NCI-H1048 (cell line): ENCODE results near the gene RAPGEF2.
"Not testable (repeated sequence)": the region's sequence is repeated elsewhere in the genome, so short reads cannot be mapped to it uniquely, and the experiment has no call there.

ENCODE experiments used
- DNase-seq: peaks from one replicate; lab custom pipeline; 2025; lab: John Stamatoyannopoulos, UW

The RAPGEF2 gene

DNA sequence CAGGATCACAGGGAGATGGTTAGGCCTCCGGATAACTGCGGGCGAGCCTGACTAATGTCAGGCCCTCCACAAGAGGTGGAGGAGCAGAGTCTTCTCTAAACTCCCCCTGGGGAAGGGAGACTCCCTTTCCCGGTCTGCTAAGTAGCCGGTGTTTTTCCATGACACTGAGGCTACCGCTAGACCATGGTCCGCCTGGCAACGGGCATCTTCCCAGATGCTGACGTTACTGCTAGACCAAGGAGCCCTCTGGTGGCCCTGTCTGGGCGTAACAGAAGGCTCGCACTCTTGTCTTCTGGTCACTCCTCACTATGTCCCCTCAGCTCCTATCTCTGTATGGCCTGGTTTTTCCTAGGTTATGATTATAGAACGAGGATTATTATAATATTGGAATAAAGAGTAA, 213.0 kb downstream of the RAPGEF2 start:
- DNase-seq = not testable (repeated sequence)

DNA sequence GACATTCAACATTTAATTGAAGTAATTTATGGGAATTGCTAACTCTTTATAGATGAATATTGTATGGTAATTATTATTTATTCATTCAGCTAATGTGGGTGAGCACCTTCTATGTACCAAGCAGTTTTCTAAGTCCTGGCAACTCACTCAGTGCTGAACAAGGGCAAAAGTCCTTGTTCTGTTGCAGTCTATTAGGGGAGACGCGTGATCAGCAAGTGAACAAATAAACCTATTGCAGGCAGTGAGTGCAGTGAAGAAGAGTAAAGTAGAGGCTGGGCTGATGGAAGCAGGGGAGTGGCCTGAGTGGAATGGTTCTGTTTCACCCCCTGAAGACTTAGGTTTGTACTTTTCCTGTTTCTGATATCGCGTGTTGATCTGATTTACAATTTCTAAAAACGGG, 214.3 kb downstream of the RAPGEF2 start:
- DNase-seq = no peak

DNA sequence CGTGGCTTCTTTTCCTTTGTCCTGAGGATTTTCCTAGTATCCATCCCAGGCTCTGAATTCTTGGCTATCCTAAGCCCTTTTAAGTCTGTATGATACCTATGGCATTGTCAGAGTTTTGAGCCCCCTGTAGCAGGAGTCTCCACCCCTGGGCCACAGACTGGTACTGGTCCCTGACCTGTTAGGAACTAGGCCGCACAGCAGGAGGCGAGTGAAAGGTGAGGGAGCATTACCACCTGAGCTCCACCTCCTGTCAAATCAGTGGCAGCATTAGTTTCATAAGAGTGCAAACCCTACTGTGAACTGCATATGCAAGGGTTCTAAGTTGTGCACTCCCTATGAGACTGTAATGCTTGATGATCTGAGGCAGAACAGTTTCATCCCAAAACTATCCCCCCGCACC, 216.1 kb downstream of the RAPGEF2 start:
- no peak for DNase-seq

DNA sequence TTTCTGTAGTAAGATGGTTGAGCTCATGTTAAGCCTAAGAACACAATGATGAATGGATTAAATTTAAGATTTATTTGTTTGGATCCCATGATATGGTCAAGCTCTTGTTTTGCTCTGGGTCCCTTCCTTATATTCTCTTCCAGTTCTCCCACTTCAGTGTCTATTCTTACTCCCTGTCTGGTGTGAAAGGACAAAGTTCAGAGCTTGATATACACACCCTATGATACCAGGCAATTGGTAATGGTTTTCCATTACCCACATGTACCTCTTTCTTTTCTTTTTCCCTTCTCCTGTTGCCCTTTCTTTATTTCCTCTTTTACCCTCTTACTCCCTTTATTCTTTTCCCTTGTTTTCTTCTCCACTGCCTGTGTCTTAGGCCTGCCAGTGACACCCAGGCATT, 223.6 kb downstream of the RAPGEF2 start:
- DNase-seq = no peak

DNA sequence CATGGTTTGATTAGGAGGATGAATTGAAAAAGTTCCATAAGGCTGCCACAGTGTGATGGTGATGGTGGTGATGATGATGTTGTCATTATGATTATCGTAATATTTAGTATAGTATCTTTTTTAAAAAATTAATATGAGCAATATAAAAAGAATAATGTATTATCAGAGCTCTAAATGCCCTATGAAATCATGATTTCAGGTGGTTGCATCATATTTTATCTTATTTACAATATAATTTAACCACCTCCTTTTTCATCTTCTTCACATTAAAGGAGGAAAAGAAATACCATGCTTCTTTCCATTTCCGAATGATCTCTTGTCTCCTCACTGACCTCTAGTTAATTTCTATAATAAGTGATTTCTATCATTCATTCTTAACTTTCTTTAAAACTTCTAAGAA, 225.9 kb downstream of the RAPGEF2 start:
- no peak for DNase-seq

DNA sequence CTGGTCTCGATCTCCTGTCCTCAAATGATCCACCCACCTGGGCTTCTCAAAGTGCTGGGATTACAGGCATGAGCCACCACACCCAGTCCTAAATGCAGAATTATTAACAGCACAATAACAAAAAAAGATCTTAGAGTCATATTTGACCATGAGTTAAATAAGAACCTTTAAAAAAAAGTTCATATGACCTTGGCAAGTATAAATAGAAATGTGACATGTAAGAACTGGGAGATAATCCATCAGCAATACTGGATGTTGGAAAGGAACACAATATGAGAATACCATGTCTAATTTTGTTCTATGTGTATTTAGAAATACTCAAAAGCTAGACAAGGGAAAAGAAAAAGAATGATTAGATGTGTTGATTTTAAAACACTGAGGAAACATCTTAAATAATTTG, 231.6 kb downstream of the RAPGEF2 start:
- DNase-seq = no peak

DNA sequence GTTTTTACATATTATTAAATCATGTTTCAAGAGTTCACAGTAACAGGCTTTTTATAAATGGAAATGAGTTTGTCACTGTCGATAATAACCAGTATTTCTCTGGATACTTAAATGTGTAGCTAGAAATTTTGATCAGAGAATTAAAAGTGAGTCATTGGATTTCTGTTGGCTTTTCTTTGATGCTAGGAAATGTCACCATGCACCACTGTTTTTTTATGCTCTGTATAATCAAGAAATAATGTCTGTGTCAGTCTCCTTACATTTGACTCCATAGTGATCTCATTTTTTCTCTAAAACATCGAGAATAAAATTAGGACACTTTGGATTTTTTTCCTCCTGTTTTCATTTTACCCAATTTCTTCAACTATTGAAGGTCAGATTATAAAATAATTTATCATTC, 234.2 kb downstream of the RAPGEF2 start:
- DNase-seq = no peak

DNA sequence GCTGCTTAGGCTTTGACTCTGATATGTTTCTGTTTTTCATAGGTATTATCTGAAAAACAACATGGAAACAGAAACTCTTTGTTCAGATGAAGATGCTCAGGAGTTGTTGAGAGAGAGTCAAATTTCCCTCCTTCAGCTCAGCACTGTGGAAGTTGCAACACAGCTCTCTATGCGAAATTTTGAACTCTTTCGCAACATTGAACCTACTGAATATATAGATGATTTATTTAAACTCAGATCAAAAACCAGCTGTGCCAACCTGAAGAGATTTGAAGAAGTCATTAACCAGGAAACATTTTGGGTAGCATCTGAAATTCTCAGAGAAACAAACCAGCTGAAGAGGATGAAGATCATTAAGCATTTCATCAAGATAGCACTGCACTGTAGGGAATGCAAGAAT, 238.6 kb downstream of the RAPGEF2 start:
- no peak for DNase-seq

DNA sequence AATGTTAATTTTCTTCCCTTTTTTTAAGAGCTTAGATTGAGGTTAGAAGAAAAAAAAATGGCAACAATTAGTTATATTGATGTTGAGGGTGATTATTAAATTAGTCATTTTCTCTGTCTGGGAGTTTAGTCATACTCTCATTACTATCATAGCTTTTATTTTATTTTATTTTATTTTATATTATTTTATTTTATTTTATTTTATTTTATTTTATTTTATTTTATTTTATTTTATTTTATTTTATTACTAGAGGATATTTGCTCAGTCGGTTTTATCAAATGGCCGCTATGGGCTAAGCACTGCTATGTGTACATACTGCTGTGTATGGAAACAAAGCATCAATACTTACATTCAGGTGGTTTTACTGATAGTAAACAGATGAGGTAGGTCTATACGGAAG, 239.5 kb downstream of the RAPGEF2 start:
- DNase-seq = no peak

DNA sequence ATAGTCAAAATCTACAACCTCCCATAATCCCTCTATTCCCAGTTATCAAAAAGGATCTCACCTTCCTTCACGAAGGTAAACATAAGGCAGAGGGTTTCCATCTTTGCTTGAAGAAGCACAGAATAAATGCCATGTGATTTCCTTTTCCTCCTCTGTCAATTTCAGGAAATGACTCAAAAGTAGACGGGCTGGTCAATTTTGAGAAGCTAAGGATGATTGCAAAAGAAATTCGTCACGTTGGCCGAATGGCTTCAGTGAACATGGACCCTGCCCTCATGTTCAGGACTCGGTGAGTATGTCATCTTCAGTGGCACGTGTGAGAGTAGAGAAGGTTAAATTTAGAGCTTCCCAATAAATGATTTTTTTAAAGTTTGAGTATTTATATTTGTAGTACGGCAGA, 240.2 kb downstream of the RAPGEF2 start:
- no peak for DNase-seq

DNA sequence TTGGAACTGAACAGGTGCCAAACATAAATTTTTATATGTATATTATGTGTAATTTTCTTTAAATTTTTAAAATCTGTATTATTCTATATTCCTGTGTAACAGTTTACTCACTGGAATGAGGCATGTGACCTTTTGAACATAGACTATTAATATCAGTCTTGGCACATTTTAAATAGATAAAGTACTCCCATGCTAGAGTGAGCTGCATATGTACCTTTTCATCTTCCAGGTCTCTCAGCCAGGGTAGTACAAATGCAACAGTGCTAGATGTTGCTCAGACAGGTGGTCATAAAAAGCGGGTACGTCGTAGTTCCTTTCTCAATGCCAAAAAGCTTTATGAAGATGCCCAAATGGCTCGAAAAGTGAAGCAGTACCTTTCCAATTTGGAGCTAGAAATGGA, 242.0 kb downstream of the RAPGEF2 start:
- DNase-seq = no peak

DNA sequence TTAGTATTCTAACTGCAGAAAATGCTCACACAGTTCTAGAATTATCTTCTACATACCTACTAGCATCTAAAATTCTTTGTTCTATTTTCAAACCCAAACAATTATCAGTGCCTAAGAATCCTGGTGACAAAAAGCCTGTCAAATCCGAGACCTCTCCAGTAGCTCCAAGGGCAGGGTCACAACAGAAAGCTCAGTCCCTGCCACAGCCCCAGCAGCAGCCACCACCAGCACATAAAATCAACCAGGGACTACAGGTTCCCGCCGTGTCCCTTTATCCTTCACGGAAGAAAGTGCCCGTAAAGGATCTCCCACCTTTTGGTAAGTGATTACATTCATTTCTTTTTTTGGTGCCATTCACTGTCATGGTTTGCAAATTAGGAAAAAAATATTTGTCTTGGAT, 243.8 kb downstream of the RAPGEF2 start:
- no peak for DNase-seq

DNA sequence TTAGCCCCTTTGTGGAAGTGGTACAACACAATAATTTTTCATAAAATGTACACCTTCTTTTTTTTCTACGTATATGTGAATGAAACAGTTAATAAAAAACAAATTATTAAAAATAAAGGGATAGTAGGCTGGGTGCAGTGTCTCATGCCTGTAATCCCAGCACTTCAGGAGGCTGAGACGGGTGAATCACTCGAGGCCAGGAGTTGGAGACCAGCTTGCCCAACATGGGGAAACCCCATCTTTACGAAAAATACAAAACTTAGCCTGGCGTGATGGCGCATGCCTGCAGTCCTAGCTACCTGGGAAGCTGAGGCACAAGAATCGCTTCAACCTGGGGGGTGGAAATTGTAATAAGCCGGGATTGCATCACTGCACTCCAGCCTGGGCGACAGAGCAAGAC, 244.9 kb downstream of the RAPGEF2 start:
- DNase-seq = no peak

DNA sequence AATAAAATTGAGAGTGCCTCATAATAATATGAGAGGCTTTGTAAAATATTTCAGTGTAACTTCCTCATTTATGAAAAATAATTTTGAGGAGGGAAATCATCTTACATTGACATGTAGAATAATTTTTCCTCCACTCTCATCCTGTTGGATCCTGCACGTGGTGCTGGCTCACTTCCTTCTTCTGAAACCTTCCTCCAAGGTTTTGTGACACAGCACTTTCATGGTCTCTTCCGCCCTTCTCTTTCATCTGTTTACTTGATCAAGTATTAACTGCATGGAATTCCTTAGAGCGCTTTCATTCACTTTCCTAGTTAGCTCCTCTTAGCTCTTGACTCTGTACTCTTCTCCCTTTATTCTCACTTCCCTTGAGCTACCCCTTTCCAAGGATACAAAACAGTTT, 246.5 kb downstream of the RAPGEF2 start:
- no peak for DNase-seq

DNA sequence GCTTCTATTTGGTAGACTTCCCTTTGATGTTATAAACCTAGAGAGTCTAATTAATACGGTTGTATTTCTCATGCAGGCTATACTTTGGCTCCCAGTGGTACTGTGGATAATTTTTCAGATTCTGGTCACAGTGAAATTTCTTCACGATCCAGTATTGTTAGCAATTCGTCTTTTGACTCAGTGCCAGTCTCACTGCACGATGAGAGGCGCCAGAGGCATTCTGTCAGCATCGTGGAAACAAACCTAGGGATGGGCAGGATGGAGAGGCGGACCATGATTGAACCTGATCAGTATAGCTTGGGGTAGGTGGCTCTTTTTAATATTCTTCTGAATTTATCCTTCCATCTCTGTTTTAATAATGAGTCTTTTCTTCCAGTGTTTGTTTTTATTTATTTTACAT, 249.7 kb downstream of the RAPGEF2 start:
- DNase-seq = no peak

DNA sequence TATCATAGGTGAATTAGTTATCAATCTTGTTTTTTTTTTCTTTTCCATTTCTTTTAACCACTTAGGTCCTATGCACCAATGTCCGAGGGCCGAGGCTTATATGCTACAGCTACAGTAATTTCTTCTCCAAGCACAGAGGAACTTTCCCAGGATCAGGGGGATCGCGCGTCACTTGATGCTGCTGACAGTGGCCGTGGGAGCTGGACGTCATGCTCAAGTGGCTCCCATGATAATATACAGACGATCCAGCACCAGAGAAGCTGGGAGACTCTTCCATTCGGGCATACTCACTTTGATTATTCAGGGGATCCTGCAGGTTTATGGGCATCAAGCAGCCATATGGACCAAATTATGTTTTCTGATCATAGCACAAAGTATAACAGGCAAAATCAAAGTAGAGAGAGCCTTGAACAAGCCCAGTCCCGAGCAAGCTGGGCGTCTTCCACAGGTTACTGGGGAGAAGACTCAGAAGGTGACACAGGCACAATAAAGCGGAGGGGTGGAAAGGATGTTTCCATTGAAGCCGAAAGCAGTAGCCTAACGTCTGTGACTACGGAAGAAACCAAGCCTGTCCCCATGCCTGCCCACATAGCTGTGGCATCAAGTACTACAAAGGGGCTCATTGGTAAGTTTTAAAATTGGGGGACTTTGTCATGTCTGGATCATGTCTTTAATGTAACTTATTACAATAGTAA, 250.7 kb downstream of the RAPGEF2 start:
- DNase-seq = no peak

DNA sequence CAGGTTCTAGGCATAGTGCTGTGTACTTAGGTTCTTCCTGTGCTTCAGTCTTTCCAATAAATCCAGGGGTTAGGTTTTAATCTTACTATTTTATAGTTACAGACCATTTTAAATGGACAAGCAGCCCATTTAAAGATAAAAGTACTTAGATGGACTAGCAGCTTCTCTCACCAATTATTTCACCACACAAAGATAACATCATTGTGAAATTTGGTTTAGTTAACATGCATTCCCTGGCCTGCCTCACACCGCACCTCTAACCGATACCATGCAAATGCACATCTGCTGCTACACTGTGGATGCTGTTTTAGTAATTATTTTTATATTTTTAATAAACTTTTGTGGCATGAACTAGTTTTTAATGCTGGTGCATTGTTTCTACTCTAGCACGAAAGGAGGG, 252.6 kb downstream of the RAPGEF2 start:
- DNase-seq = no peak

DNA sequence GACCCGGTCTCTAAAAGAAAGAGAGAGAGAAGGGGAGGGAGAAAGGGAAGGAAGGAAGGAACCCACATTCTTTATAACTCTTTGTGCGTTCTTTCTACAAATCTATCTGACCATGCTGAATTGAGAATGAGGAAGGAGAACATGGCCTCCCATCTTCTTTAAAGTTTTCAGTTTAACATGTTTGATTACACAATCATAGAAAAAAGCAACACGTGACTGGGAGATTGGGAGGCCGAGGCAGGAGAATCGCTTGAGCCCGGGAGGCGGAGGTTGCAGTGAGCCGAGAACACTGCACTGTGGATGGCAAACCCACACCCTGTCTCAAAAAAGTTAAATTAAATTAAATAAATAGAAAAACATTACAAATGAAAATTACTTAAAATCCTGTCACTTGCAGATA, 254.5 kb downstream of the RAPGEF2 start:
- no peak for DNase-seq

DNA sequence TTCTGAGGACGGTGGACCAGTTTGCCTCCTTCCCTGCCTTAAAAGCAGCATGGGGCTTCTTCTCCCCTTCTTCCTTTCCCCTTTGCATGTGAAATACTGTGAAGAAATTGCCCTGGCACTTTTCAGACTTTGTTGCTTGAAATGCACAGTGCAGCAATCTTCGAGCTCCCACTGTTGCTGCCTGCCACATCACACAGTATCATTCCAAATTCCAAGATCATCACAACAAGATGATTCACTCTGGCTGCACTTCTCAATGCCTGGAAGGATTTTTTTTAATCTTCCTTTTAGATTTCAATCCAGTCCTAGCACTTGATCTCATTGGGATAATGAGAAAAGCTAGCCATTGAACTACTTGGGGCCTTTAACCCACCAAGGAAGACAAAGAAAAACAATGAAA, 255.3 kb downstream of the RAPGEF2 start:
- DNase-seq = no peak

DNA sequence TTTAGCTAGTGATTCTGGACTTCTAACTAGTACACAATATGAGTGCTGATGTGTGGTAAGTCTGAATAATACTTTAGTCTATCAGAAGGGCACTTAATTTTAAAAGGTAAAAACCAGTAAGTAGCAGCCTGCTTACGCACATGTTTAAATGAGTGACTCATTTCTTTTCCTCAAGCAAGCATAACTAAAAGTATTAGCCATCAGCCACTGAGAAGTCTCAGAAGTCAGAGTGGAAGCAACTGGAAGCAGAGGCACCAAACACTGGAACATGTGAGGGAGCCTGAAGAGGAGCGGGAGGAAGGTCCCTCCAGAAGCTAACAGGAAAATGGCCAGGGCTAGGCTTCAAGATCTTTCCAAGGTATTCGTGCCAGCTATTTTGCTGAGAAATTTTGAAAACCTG, 257.7 kb downstream of the RAPGEF2 start:
- DNase-seq = no peak

DNA sequence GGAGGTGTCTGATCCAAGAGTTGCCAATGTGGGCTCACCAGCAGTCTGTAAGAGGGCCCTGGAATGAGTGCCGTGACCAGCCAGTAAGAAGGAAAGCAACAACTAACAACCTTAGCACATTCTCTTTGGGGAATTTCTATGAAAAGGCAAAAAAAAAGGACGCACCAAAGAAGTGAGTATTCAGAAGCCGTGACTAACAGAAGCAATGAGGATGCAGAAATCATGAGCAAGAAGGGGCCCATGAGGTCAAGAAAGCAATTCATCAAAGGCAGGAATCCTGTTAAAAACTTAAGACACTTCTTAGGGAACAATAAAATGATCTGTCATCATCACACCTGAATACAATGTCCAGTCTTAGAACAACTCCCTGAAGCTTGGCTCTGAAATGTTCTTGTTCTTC, 260.5 kb downstream of the RAPGEF2 start:
- no peak for DNase-seq

DNA sequence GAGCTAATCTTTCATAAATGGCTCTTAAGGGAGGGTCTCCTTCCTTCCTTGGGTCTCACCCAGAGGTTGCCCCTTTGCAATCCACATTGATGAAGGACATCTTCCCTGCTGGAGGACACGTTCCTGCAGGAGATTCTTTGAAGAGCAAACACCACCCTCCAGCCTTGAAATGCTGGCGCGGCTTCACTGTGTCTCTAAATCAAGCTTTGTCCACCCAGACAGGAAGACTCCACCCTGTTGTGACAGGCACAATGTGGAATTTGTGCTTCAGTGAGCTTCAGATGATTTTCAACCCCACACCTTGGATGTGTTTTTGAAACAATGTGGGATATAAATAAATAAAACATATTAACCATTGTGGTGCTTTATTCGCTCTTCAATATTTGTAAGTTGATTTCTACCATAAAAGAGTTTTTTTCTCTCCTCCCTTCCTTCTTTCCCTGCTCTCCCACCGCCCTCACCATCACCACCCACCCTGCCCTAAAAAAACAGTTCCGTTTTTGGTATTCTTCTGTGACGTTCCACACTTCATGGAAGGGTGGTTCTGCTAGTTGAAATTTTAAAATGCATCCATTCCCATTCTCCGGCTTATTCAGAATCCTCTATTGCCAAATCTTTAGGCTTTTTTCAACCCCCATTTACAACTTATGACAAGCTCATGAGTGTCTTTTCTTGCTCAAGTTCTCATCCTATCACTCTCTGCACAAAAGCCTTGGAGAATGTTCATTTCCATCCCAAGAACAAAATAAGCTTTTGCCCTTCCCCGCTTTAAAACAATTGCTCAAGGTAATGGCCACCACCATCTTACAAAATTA, 264.3 kb downstream of the RAPGEF2 start:
- no peak for DNase-seq

DNA sequence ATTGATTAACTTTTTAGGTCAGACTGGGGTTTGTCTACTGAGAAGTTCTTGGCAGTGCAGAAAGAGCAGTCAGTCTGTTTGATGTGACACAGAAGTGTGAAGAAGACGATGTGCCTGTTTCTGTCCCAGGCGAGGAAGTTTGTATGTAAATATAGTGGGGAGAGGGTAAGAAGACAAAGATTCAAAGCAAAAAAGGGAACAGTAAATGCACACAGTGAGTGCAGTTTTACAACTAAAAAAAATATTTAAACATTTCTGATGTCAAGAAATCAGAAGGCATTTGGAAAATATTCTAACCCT, 264.9 kb downstream of the RAPGEF2 start:
- no peak for DNase-seq

DNA sequence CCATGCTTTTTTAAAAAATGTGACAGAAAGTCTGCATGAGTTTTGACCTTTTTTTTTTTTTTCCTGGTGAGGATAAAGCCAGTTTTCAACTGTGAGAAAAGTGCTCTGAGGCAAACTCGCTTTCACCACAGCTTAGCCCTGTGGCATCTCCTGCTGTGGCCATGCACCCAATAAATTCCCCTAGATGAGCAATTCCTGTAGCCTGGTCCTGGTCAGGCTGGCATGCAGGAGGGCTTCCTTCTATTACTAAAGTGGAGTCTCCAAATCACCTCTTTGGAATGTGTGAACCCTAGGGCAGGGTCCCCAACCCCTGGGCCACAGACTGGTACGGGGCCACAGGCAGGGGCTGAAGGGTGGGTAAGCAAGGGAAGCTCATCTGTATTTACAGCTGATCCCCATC, 265.4 kb downstream of the RAPGEF2 start:
- DNase-seq = no peak
